ENCODE data around the gene MANSC1. TPM values are rescaled to one million over a fixed set of nuclear protein-coding genes. Genes with fewer than 3 reads are reported as not detected.

The MANSC1 gene
- total RNA-seq = under 1 TPM; 0.05 to 0.63 (median 0.25) TPM
- total RNA-seq (2013) = 0.34 TPM

- H3K9me3 ChIP-seq (ENCODE audit: control insufficient read depth, insufficient read depth, low read length) = no peaks in the 10 kb centered on the region
- H3K4me1 ChIP-seq (ENCODE audit: control insufficient read depth, insufficient read depth, low read length) = peaks cover 9% of the 10 kb centered on the region
- Mint-ChIP-seq H3K9me3 (no peaks in the 10 kb centered on the region), H3K4me3 (peak within 1 kb of the TSS; percentile 77), H3K4me1 (peaks cover 8 to 19% of the 10 kb centered on the region in 2 donors), H3K36me3 (no peaks in the 10 kb centered on the region), H3K27me3 (ENCODE audit: low read depth in 2 of 2) (no peaks in the 10 kb centered on the region), H3K27ac (peak within 1 kb of the TSS in 1 of 2 donors; percentile 70)
- 2% methylated on average over 67 of the region's 68 CpGs for WGBS (ENCODE audit: insufficient coverage)
- no peaks in the 10 kb centered on the region for H3K36me3 ChIP-seq (ENCODE audit: control insufficient read depth, insufficient read depth, low read length)
- peak within 1 kb of the TSS; percentile 51 for H3K4me3 ChIP-seq (ENCODE audit: low read length)
- peak; percentile 38 for TF ChIP-seq CTCF (IDR thresholded peaks at IDR 0.05)
- H3K27ac ChIP-seq (ENCODE audit: low read length) = peak within 1 kb of the TSS; percentile 19
- peak; percentile 39 to 75 for DNase-seq
- ATAC-seq = peak; percentile 44 to 80 (median 78)
- intact Hi-C loops (cut with micrococcal nuclease) = loop anchor here (10.0 kb wide), 1 partner anchor 655 kb away; the partner anchor contains the start of gene HEBP1
- no peaks in the 10 kb centered on the region for H3K27me3 ChIP-seq (ENCODE audit: control insufficient read depth, insufficient read depth, low read length)
Measured at GRCh38 chr12:12349711-12350665, at the start of gene MANSC1. Gene MANSC1 (minus strand): TSS chr12:12350242. CDS start chr12:12343314, 6,928 bp downstream.

GRCh38 chr12:12399161-12399560 lies 49.1 kb upstream of the MANSC1 start:
- DNase-seq = no peak
- Histone ChIP-seq H3K36me3 (ENCODE audit: control insufficient read depth, insufficient read depth, low read length) (no peaks in the 10 kb centered on the region), H3K27me3 (ENCODE audit: control insufficient read depth, insufficient read depth, low read length) (no peaks in the 10 kb centered on the region), H3K9me3 (ENCODE audit: control insufficient read depth, insufficient read depth, low read length) (no peaks in the 10 kb centered on the region), H3K4me1 (ENCODE audit: control insufficient read depth, insufficient read depth, low read length) (no peaks in the 10 kb centered on the region), H3K4me3 (ENCODE audit: low read length) (no peak overlapping the region), H3K27ac (ENCODE audit: low read length) (no peak overlapping the region)
- H3K27ac Mint-ChIP-seq = peak overlapping the region in 1 of 2 donors; percentile 56
- no peak for ATAC-seq
- no peak overlapping the region for H3K4me3 Mint-ChIP-seq
- no peaks in the 10 kb centered on the region for H3K27me3 Mint-ChIP-seq (ENCODE audit: low read depth in 2 of 2)
- H3K36me3 Mint-ChIP-seq = no peaks in the 10 kb centered on the region
- no peaks in the 10 kb centered on the region for H3K9me3 Mint-ChIP-seq
- intact Hi-C loops (cut with micrococcal nuclease) = no loop called here
- TF ChIP-seq CTCF (IDR thresholded peaks at IDR 0.05) = no peak
- H3K4me1 Mint-ChIP-seq = peaks cover 29 to 38% of the 10 kb centered on the region in 2 donors
- WGBS (ENCODE audit: insufficient coverage) = no CpG with 5 or more reads among the region's 1 CpG

- TF ChIP-seq CTCF (IDR thresholded peaks at IDR 0.05) = no peak
- Histone ChIP-seq H3K9me3 (ENCODE audit: control insufficient read depth, insufficient read depth, low read length) (no peaks in the 10 kb centered on the region), H3K4me3 (ENCODE audit: low read length) (no peak overlapping the region), H3K27me3 (ENCODE audit: control insufficient read depth, insufficient read depth, low read length) (no peaks in the 10 kb centered on the region), H3K36me3 (ENCODE audit: control insufficient read depth, insufficient read depth, low read length) (no peaks in the 10 kb centered on the region), H3K4me1 (ENCODE audit: control insufficient read depth, insufficient read depth, low read length) (no peaks in the 10 kb centered on the region), H3K27ac (ENCODE audit: low read length) (no peak overlapping the region)
- WGBS (ENCODE audit: insufficient coverage) = 88% methylated on average over 6 of the region's 7 CpGs
- Mint-ChIP-seq H3K27ac (no peak overlapping the region), H3K27me3 (ENCODE audit: low read depth in 2 of 2) (no peaks in the 10 kb centered on the region), H3K4me3 (no peak overlapping the region), H3K9me3 (no peaks in the 10 kb centered on the region), H3K36me3 (no peaks in the 10 kb centered on the region), H3K4me1 (peaks cover 29 to 33% of the 10 kb centered on the region in 2 donors)
- DNase-seq = no peak
- ATAC-seq = no peak
- intact Hi-C loops (cut with micrococcal nuclease) = no loop called here
Measured at GRCh38 chr12:12398026-12398859, 48.2 kb upstream of the MANSC1 start.

Measured in natural killer cell (primary cell).